Parathyroid adenoma (tissue), 2 donors: ENCODE data around the gene RRP9.

ENCODE experiments used
- H2AFZ ChIP-seq: fragments of 300-600 bp; sonication (generic); one replicate; pipeline ENCODE4 v1.7.0; 2017; ENCODE audit warnings: antibody characterized with exemption, mild to moderate bottlenecking
- H3K27ac ChIP-seq: fragments of 300-600 bp; sonication (generic); one replicate; pipeline ENCODE4 v1.7.0; 2017
- H3K27me3 ChIP-seq: fragments of 300-600 bp; sonication (generic); one replicate; pipeline ENCODE4 v1.7.0; 2017; ENCODE audit warnings: low read length; ENCODE audit not compliant: control insufficient read depth, insufficient read depth
- H3K36me3 ChIP-seq: fragments of 300-600 bp; sonication (generic); one replicate; pipeline ENCODE4 v1.7.0; 2017; ENCODE audit warnings: low read length; ENCODE audit not compliant: control insufficient read depth, insufficient read depth
- H3K4me1 ChIP-seq: fragments of 300-600 bp; sonication (generic); one replicate; pipeline ENCODE4 v1.7.0; 2017; ENCODE audit warnings: control low read depth
- H3K4me2 ChIP-seq: fragments of 300-600 bp; sonication (generic); one replicate; pipeline ENCODE4 v1.7.0; 2017; ENCODE audit warnings: low read length
- H3K4me3 ChIP-seq: fragments of 300-600 bp; sonication (generic); one replicate; pipeline ENCODE4 v1.7.0; 2017; ENCODE audit warnings: low read depth, low read length
- H3K79me2 ChIP-seq: fragments of 300-600 bp; sonication (generic); one replicate; pipeline ENCODE4 v1.7.0; 2017; ENCODE audit warnings: control low read depth
- H3K9ac ChIP-seq: fragments of 300-600 bp; sonication (generic); one replicate; pipeline ENCODE4 v1.7.0; 2017; ENCODE audit warnings: mild to moderate bottlenecking
- H3K9me3 ChIP-seq: fragments of 300-600 bp; sonication (generic); one replicate; pipeline ENCODE4 v1.7.0; 2017; ENCODE audit warnings: low read length; ENCODE audit not compliant: control insufficient read depth
- TF ChIP-seq, protein P1 (sequence below): fragments of 300-600 bp; sonication (generic); IDR thresholded peaks from one replicate; pipeline ENCODE4 v1.7.0; 2017; ENCODE audit warnings: antibody characterized with exemption, mild to moderate bottlenecking
- donor health status: primary hyperparathyroidism.

RRP9 gene

DNA sequence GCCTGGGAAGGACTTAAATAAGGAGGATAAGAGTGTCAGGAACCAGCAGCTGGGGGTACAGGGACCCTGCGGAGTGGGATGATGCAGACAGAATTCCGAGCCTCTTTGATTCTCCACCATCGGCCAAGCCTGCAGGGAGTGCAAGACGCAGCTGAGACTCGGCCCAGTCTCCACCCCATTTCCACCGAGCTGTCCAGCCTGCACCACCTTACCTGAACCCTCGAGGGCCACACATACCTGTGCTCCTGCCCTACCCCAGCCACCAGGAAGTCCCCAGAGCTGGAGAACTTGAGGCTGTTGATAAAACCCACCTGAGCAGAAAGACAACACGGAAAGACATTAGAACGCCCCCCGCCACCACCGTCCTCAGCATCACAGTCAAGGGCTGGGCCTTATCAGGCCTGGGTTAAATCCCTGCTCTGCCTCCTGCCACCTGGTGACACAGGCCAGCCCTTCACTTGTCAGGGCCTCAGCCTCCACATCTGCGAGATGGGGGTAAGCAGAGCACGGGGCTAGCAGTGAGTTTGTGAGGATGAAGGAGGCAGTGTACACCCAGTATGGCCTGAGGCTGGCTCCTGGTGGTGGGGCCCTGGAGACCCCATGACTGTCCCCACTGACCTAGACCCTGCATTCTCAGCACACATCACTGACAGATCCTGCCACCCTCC lies 8.1 kb downstream of the RRP9 start:
- no peak overlapping the region for H3K9ac ChIP-seq
- no peak overlapping the region for H3K27ac ChIP-seq
- H3K79me2 ChIP-seq = no peaks in the 10 kb centered on the region
- H3K4me3 ChIP-seq = no peak overlapping the region
- TF ChIP-seq, protein P1, sequence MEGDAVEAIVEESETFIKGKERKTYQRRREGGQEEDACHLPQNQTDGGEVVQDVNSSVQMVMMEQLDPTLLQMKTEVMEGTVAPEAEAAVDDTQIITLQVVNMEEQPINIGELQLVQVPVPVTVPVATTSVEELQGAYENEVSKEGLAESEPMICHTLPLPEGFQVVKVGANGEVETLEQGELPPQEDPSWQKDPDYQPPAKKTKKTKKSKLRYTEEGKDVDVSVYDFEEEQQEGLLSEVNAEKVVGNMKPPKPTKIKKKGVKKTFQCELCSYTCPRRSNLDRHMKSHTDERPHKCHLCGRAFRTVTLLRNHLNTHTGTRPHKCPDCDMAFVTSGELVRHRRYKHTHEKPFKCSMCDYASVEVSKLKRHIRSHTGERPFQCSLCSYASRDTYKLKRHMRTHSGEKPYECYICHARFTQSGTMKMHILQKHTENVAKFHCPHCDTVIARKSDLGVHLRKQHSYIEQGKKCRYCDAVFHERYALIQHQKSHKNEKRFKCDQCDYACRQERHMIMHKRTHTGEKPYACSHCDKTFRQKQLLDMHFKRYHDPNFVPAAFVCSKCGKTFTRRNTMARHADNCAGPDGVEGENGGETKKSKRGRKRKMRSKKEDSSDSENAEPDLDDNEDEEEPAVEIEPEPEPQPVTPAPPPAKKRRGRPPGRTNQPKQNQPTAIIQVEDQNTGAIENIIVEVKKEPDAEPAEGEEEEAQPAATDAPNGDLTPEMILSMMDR = no peak
- H3K9me3 ChIP-seq = no peaks in the 10 kb centered on the region
- no peaks in the 10 kb centered on the region for H3K27me3 ChIP-seq
- no peak overlapping the region for H2AFZ ChIP-seq
- no peaks in the 10 kb centered on the region for H3K4me1 ChIP-seq
- no peak overlapping the region for H3K4me2 ChIP-seq
- H3K36me3 ChIP-seq = no peaks in the 10 kb centered on the region

DNA sequence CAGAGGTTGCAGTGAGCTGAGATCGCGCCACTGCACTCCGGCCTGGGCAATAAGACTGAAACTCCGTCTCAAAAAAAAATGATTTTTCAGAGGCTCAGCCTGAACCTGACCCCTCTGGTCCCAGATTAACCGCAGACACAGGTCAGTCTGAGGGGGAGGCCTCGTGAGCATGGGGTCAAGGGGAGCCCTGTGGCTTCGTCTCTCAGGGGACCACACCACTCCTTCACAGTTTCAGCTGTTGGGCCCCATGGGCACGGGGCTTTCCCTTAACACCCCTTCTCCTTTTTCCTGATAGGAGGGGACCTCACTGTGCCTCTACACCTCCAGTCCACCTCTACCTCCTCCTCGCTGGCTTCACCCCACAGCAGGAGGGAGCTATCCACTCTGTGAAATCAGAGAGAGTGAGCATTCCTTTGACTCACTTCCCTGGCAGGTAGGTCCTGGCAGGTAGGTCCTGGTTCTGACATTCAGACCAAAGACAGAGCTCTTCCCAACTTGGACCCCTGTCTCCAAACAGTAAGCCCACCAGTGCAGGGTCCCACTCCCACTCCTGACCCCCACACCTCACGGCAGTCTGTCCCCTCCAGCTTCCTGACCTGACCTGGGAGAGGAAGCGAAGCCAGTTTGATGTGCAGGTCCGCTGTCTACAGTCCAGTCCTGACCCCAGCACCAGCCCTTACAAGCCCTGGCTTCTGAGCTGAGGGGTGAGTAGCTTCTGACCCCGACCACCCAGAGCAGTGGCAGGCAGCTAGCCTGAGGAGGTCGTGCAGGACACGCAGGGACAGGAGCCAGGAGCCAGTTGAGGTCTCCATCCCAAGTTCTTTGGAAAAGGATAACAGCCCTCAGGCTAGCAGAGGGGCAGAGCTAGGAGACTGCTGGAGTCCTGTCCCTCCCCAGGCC lies 9.0 kb downstream of the RRP9 start:
- Histone ChIP-seq H3K27ac (no peak overlapping the region), H3K27me3 (no peaks in the 10 kb centered on the region), H2AFZ (no peak overlapping the region), H3K4me2 (no peak overlapping the region), H3K79me2 (no peaks in the 10 kb centered on the region), H3K9me3 (no peaks in the 10 kb centered on the region), H3K36me3 (no peaks in the 10 kb centered on the region), H3K9ac (no peak overlapping the region), H3K4me1 (no peaks in the 10 kb centered on the region), H3K4me3 (no peak overlapping the region)
- TF ChIP-seq, protein P1 = no peak

DNA sequence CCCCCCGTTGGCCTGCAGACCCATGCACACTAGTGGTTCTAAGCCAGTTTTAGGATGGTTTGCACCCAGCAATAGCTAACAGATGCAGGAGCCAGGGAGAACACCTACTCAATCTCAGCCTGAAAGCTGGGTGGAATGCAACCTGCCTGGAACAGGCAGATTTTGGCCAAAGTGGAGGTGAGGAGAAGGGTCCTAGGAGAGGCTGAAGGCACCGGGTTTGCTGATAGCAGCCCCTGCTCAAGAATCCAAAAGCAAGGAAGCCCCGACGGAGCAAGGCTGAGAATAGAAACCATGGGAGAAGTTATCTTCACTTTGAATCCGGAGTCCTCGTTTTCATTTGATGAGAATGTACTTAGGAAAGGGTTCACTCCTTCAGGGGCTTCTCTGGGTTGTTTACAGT lies 9.9 kb downstream of the RRP9 start:
- H3K27ac ChIP-seq = no peak overlapping the region
- H3K9me3 ChIP-seq = no peaks in the 10 kb centered on the region
- no peaks in the 10 kb centered on the region for H3K4me1 ChIP-seq
- H3K4me3 ChIP-seq = no peak overlapping the region
- no peaks in the 10 kb centered on the region for H3K27me3 ChIP-seq
- TF ChIP-seq, protein P1 = no peak
- no peaks in the 10 kb centered on the region for H3K36me3 ChIP-seq
- no peaks in the 10 kb centered on the region for H3K79me2 ChIP-seq
- H3K4me2 ChIP-seq = no peak overlapping the region
- H2AFZ ChIP-seq = no peak overlapping the region
- H3K9ac ChIP-seq = no peak overlapping the region

DNA sequence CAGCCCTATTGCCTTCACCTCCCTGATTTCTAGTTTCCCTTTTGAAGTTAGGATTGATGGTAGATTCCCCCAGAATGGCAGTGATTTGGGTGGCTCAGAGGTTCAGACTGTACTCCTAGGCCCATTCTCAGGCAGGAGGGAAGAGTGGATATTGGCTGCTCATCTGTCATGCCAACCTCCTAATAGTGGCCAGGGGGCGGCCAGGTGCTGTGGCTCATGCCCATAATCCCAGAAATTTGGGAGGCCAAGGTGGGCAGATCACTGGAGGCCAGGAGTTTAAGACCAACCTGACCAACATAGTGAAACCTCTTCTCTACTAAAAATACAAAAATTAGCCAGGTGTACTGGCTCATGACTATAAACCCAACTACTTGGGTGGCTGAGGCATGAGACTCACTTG lies 11.3 kb downstream of the RRP9 start:
- TF ChIP-seq, protein P1 = no peak

More for the DNA sequence above, 11.3 kb downstream of the RRP9 start:
- Histone ChIP-seq H3K9me3 (no peaks in the 10 kb centered on the region), H3K4me1 (no peaks in the 10 kb centered on the region), H2AFZ (no peak overlapping the region), H3K27ac (no peak overlapping the region), H3K4me2 (no peak overlapping the region), H3K79me2 (no peaks in the 10 kb centered on the region), H3K9ac (no peak overlapping the region), H3K36me3 (no peaks in the 10 kb centered on the region), H3K27me3 (no peaks in the 10 kb centered on the region), H3K4me3 (no peak overlapping the region)
